WTC11 (cell line): ENCODE measurements around the gene ABCA3. TPM values are rescaled to one million over a fixed set of nuclear protein-coding genes. Genes with fewer than 3 reads are reported as not detected.

Experiments
- ATAC-seq: fragments of 200-7000 bp; cut with Tn5 transposase; 2 replicates; pipeline ENCODE4 v1.10.0; 2021; ENCODE audit warnings: mild to moderate bottlenecking, moderate library complexity
- CTCF ChIA-PET: fragments of 300-600 bp; sonication (Branson Sonifier 250); formaldehyde crosslinking; loops from one replicate; lab custom pipeline; 2021; ENCODE audit warnings: antibody characterized with exemption; lab: Charles Lee
- POLR2A ChIA-PET: fragments of 350-600 bp; sonication (Branson Sonifier 250); formaldehyde crosslinking; loops from one replicate; lab custom pipeline; 2021; ENCODE audit warnings: antibody characterized with exemption; lab: Charles Lee
- DNase-seq: peaks from one replicate; pipeline ENCODE4 v3.0.0; 2021; ENCODE audit warnings: low spot score
- H3K27ac Mint-ChIP-seq: 2 replicates; pipeline ENCODE4 v1.8.0; 2021; ENCODE audit warnings: mixed read lengths
- H3K27me3 Mint-ChIP-seq: 2 replicates; pipeline ENCODE4 v1.8.0; 2021; ENCODE audit warnings: low read depth, mild to moderate bottlenecking, moderate library complexity, mixed read lengths
- H3K36me3 Mint-ChIP-seq: 2 replicates; pipeline ENCODE4 v1.8.0; 2021; ENCODE audit warnings: mixed read lengths
- H3K4me1 Mint-ChIP-seq: 2 replicates; pipeline ENCODE4 v1.8.0; 2022; ENCODE audit warnings: mixed read lengths
- H3K4me3 Mint-ChIP-seq: 2 replicates; pipeline ENCODE4 v1.8.0; 2021; ENCODE audit warnings: mild to moderate bottlenecking, moderate library complexity, mixed read lengths
- H3K9me3 Mint-ChIP-seq: 2 replicates; pipeline ENCODE4 v1.8.0; 2021; ENCODE audit warnings: mixed read lengths
- ELF4 ChIP-seq: sonication (generic); formaldehyde crosslinking; IDR thresholded peaks from 2 replicates; pipeline ENCODE4 v1.8.1; 2022; ENCODE audit warnings: low read depth, mild to moderate bottlenecking, moderate library complexity, missing genetic modification reagents
- FOXP1 ChIP-seq: sonication (generic); formaldehyde crosslinking; IDR thresholded peaks from 2 replicates; pipeline ENCODE4 v1.8.0; 2022; ENCODE audit warnings: missing genetic modification reagents, mild to moderate bottlenecking, moderate library complexity, borderline replicate concordance
- JUN ChIP-seq: sonication (generic); formaldehyde crosslinking; IDR thresholded peaks from 2 replicates; pipeline ENCODE4 v1.8.0; 2023; ENCODE audit warnings: mild to moderate bottlenecking, missing genetic modification reagents
- NFATC4 ChIP-seq: fragments of 250-450 bp; sonication (Bioruptor Pico); IDR thresholded peaks from 2 replicates; pipeline ENCODE4 v1.9.0; 2021; ENCODE audit warnings: mild to moderate bottlenecking
- RORB ChIP-seq: fragments of 250-450 bp; sonication (Bioruptor Pico); IDR thresholded peaks from 2 replicates; pipeline ENCODE4 v1.9.0; 2021; ENCODE audit warnings: mild to moderate bottlenecking
- TCF7 ChIP-seq: sonication (generic); formaldehyde crosslinking; IDR thresholded peaks from 2 replicates; pipeline ENCODE4 v1.8.0; 2022; ENCODE audit warnings: mild to moderate bottlenecking, low read depth, missing genetic modification reagents, moderate library complexity
- total RNA-seq: library from RNA; stranded (reverse); gene quantifications from 3 replicates; pipeline ENCODE4 v1.2.3, GENCODE V29; 2021
- TF ChIP-seq, protein P1 (sequence below): sonication (generic); formaldehyde crosslinking; IDR thresholded peaks from 2 replicates; pipeline ENCODE4 v1.8.1; 2023; ENCODE audit warnings: mild to moderate bottlenecking, moderate library complexity, missing genetic modification reagents
- TF ChIP-seq, protein P2 (sequence below): sonication (generic); formaldehyde crosslinking; IDR thresholded peaks from 2 replicates; pipeline ENCODE4 v1.8.1; 2023; ENCODE audit warnings: mild to moderate bottlenecking, missing genetic modification reagents, borderline replicate concordance
- TF ChIP-seq, protein P3 (sequence below): sonication (generic); formaldehyde crosslinking; IDR thresholded peaks from 2 replicates; pipeline ENCODE4 v1.8.0; 2022; ENCODE audit warnings: mild to moderate bottlenecking, missing genetic modification reagents
- TF ChIP-seq, protein P4 (sequence below): sonication (generic); formaldehyde crosslinking; IDR thresholded peaks from 2 replicates; pipeline ENCODE4 v1.8.1; 2023; ENCODE audit warnings: mild to moderate bottlenecking, missing genetic modification reagents, moderate library complexity
- TF ChIP-seq, protein P5 (sequence below): sonication (generic); formaldehyde crosslinking; conservative IDR thresholded peaks from 2 replicates; pipeline ENCODE4 v1.8.1; 2023; ENCODE audit warnings: mild to moderate bottlenecking, low read depth, missing genetic modification reagents, moderate library complexity

The ABCA3 gene
- total RNA-seq, 1 experiment from 2014 or later: 12.1 TPM

DNA sequence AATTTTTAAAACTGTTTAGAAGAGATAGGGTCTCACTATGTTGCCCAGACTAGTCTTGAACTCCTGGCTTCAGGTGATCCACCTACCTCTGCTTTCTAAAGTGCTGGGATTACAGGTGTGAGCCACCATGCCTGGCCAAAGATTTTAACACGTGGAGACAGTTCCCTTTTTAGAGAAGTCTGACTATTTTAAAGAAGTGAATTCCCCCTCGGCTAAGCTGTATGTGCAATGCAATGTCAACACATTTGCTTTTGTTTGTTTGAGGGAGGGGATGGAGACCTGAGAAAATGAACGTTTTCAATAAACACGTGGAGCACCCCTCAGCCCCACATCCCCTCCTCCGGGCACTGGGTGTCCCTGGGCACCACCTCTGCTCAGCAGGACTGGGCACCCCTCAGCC is 58.3 kb downstream of the ABCA3 start (continued):
- TF ChIP-seq, protein P1, sequence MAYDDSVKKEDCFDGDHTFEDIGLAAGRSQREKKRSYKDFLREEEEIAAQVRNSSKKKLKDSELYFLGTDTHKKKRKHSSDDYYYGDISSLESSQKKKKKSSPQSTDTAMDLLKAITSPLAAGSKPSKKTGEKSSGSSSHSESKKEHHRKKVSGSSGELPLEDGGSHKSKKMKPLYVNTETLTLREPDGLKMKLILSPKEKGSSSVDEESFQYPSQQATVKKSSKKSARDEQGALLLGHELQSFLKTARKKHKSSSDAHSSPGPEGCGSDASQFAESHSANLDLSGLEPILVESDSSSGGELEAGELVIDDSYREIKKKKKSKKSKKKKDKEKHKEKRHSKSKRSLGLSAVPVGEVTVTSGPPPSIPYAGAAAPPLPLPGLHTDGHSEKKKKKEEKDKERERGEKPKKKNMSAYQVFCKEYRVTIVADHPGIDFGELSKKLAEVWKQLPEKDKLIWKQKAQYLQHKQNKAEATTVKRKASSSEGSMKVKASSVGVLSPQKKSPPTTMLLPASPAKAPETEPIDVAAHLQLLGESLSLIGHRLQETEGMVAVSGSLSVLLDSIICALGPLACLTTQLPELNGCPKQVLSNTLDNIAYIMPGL: no peak
- TF ChIP-seq TCF7 (CRISPR knock-in tag): no peak

DNA sequence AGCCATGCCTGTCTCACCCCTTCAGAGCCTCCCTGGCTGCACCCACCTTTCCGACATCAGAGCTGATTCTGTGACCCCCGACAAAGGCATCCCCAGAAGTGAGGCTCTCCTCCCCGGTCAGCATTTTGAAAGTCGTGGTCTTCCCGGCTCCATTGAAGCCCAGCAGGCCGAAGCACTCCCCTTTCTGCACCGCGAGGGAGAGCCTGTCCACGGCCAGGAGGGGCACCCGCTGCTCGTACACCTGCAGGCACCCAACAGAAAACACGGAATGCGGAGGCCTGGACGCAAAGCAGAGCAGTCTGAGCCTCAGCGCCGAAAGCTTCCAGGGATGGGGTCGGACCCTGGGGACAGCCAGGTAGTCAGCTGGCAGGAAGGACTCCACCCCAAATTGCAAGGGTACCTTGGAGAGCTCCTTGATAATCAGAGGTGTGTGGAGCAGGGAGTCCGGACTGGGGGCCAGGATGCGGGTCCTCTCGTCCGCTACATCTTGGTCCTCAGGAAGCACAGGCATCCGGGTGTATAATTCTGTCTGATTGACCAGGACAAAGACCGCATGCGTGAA is 59.5 kb downstream of the ABCA3 start:
- POLR2A ChIA-PET: no interaction called here
- TF ChIP-seq FOXP1 (CRISPR knock-in tag) (no peak), JUN (no peak), NFATC4 (CRISPR knock-in tag) (no peak), RORB (CRISPR knock-in tag) (no peak)
- TF ChIP-seq, protein P2, sequence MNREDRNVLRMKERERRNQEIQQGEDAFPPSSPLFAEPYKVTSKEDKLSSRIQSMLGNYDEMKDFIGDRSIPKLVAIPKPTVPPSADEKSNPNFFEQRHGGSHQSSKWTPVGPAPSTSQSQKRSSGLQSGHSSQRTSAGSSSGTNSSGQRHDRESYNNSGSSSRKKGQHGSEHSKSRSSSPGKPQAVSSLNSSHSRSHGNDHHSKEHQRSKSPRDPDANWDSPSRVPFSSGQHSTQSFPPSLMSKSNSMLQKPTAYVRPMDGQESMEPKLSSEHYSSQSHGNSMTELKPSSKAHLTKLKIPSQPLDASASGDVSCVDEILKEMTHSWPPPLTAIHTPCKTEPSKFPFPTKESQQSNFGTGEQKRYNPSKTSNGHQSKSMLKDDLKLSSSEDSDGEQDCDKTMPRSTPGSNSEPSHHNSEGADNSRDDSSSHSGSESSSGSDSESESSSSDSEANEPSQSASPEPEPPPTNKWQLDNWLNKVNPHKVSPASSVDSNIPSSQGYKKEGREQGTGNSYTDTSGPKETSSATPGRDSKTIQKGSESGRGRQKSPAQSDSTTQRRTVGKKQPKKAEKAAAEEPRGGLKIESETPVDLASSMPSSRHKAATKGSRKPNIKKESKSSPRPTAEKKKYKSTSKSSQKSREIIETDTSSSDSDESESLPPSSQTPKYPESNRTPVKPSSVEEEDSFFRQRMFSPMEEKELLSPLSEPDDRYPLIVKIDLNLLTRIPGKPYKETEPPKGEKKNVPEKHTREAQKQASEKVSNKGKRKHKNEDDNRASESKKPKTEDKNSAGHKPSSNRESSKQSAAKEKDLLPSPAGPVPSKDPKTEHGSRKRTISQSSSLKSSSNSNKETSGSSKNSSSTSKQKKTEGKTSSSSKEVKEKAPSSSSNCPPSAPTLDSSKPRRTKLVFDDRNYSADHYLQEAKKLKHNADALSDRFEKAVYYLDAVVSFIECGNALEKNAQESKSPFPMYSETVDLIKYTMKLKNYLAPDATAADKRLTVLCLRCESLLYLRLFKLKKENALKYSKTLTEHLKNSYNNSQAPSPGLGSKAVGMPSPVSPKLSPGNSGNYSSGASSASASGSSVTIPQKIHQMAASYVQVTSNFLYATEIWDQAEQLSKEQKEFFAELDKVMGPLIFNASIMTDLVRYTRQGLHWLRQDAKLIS: no peak
- TF ChIP-seq, protein P3, sequence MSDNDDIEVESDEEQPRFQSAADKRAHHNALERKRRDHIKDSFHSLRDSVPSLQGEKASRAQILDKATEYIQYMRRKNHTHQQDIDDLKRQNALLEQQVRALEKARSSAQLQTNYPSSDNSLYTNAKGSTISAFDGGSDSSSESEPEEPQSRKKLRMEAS: no peak
- H3K27me3 Mint-ChIP-seq: no peaks in the 10 kb centered on the region
- H3K4me3 Mint-ChIP-seq: no peak overlapping the region
- CTCF ChIA-PET: interaction anchor here (0.7 to 3.9 kb wide), 3 partner anchors 10 to 220 kb away, joined by 3 to 18 read pairs (median 3); partner anchors contain the start of gene ECI1
- ATAC-seq (no peak), DNase-seq (no peak)
- no peak overlapping the region; the same call in 1 of the 2 replicates for H3K27ac Mint-ChIP-seq
- no peaks in the 10 kb centered on the region for H3K9me3 Mint-ChIP-seq
- H3K36me3 Mint-ChIP-seq: no peaks in the 10 kb centered on the region
- peaks cover 2% of the 10 kb centered on the region; the same call in 1 of the 2 replicates for H3K4me1 Mint-ChIP-seq

DNA sequence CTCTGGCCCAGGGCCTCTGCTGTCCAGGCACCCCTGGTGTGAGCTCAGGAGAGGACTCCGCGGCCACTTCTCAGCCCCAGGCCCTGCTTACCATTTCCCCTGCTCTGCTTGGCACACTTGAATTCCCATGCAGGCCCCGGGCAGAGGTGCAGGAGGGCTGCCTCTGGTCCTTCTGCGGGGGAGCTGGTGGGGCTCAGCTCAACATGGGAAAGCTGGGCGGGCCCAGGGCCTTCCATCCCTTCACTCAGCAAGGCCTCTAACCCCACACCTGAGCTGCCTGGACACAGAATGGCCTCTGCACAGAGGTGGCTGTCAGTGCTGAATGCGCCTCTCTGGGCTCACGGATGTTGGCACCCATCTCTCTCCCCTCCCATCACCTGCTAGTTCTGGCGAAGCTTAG is 60.1 kb downstream of the ABCA3 start:
- ChIA-PET CTCF (interaction anchor here (0.7 to 3.9 kb wide), 2 partner anchors 10 to 221 kb away, joined by 3 to 18 read pairs; no protein-coding TSS in a partner anchor), POLR2A (interaction anchor here (0.5 kb wide), 1 partner anchor 102 kb away, joined by 3 read pairs; no protein-coding TSS in a partner anchor)
- Mint-ChIP-seq H3K27me3 (no peaks in the 10 kb centered on the region), H3K9me3 (no peaks in the 10 kb centered on the region), H3K27ac (no peak overlapping the region), H3K4me3 (no peak overlapping the region), H3K36me3 (no peaks in the 10 kb centered on the region), H3K4me1 (peaks cover 2% of the 10 kb centered on the region; the same call in 1 of the 2 replicates)
- DNase-seq (no peak), ATAC-seq (no peak)
- TF ChIP-seq, protein P4, sequence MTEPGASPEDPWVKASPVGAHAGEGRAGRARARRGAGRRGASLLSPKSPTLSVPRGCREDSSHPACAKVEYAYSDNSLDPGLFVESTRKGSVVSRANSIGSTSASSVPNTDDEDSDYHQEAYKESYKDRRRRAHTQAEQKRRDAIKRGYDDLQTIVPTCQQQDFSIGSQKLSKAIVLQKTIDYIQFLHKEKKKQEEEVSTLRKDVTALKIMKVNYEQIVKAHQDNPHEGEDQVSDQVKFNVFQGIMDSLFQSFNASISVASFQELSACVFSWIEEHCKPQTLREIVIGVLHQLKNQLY (CRISPR knock-in tag): no peak
- no peak for TF ChIP-seq ELF4 (CRISPR knock-in tag)
- TF ChIP-seq, protein P5, sequence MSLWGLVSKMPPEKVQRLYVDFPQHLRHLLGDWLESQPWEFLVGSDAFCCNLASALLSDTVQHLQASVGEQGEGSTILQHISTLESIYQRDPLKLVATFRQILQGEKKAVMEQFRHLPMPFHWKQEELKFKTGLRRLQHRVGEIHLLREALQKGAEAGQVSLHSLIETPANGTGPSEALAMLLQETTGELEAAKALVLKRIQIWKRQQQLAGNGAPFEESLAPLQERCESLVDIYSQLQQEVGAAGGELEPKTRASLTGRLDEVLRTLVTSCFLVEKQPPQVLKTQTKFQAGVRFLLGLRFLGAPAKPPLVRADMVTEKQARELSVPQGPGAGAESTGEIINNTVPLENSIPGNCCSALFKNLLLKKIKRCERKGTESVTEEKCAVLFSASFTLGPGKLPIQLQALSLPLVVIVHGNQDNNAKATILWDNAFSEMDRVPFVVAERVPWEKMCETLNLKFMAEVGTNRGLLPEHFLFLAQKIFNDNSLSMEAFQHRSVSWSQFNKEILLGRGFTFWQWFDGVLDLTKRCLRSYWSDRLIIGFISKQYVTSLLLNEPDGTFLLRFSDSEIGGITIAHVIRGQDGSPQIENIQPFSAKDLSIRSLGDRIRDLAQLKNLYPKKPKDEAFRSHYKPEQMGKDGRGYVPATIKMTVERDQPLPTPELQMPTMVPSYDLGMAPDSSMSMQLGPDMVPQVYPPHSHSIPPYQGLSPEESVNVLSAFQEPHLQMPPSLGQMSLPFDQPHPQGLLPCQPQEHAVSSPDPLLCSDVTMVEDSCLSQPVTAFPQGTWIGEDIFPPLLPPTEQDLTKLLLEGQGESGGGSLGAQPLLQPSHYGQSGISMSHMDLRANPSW (CRISPR knock-in tag): no peak
